Measurements from ENCODE around the gene PRMT7. TPM values are rescaled to one million over a fixed set of nuclear protein-coding genes. Genes with fewer than 3 reads are reported as not detected.

The PRMT7 gene
- total RNA-seq, 4 donors from 2014 or later = 11.5 to 34.9 (median 27.4) TPM

DNA sequence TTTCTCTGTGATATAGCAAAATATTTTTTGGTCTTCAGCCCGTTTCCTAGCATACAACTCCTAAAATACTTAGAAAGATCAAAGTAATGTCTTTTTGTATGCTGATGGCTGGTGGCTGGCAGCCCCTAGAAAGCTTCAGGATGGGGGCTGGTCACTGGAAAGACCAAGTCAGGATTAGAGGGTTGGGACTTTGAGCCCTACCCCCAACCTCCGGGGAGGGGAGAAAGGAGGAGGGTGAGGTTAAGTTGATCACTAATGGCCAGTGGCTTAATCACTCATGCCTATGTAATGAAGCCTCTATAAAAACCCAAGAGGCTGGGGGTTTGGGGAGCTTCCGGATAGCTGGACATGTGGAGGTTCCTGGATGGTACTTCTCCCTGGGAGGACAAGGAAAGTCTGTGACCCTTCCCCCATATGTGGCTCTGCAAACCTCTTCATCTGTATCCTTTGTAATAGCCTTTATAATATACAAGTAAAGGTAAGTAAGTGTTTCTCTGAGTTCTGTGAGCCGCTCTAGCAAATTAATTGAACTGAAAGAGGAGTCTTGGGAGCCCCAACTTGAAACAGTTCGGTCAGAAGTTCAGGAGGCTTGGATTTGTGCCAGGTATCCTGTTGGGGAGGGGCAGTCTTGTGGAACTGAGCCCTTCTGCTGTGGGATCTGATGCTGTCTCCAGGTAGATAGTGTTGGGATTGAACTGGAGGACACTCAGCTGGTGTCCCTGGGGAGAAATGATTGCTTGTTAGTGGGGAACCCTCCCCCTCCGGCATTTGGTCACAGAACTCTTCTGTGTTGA, 43.0 kb upstream of the PRMT7 start:
- no peak for ATAC-seq
- Histone ChIP-seq H3K36me3 (no peaks in the 10 kb centered on the region), H3K4me3 (no peak overlapping the region), H3K4me1 (peaks cover 0 to 86% (median 17%) of the 10 kb centered on the region in 3 donors), H3K27ac (no peak overlapping the region), H3K27me3 (no peaks in the 10 kb centered on the region), H3K9me3 (no peaks in the 10 kb centered on the region)
- no peak for TF ChIP-seq CTCF (IDR thresholded peaks at IDR 0.05)
- no peak for TF ChIP-seq POLR2A (IDR thresholded peaks at IDR 0.05)
- TF ChIP-seq EP300 (IDR thresholded peaks at IDR 0.05) = no peak
- no peak for TF ChIP-seq POLR2AphosphoS5 (IDR thresholded peaks at IDR 0.05)
- WGBS, 2 donors (ENCODE audit: low coverage in 1 of 2) = 48 to 57% methylated on average over 4 to 5 of the region's 6 CpGs

GRCh38 chr16:68269793-68270192, 41.0 kb upstream of the PRMT7 start:
- no peak for ATAC-seq
- peaks cover 0 to 96% (median 14%) of the 10 kb centered on the region in 3 donors for H3K4me1 ChIP-seq
- H3K9me3 ChIP-seq = no peaks in the 10 kb centered on the region
- no peak for TF ChIP-seq CTCF (IDR thresholded peaks at IDR 0.05)
- TF ChIP-seq POLR2A (IDR thresholded peaks at IDR 0.05) = no peak
- TF ChIP-seq POLR2AphosphoS5 (IDR thresholded peaks at IDR 0.05) = no peak
- no peak for TF ChIP-seq EP300 (IDR thresholded peaks at IDR 0.05)
- 100% methylated on average over 4 of the region's 4 CpGs; no CpG with 5 or more reads in 1 of the 2 donors for WGBS, 2 donors (ENCODE audit: low coverage in 1 of 2)
- no peaks in the 10 kb centered on the region for H3K27me3 ChIP-seq
- H3K4me3 ChIP-seq = no peak overlapping the region
- no peak overlapping the region for H3K27ac ChIP-seq
- peaks cover 0 to 19% of the 10 kb centered on the region in 2 donors for H3K36me3 ChIP-seq

GRCh38 chr16:68270353-68270752, 40.5 kb upstream of the PRMT7 start:
- no peaks in the 10 kb centered on the region for H3K9me3 ChIP-seq
- H3K27ac ChIP-seq = no peak overlapping the region
- H3K36me3 ChIP-seq = peaks cover 0 to 23% of the 10 kb centered on the region in 2 donors
- H3K4me1 ChIP-seq = peaks cover 0 to 97% (median 14%) of the 10 kb centered on the region in 3 donors
- H3K4me3 ChIP-seq = no peak overlapping the region
- TF ChIP-seq CTCF (IDR thresholded peaks at IDR 0.05) = no peak
- no peak for TF ChIP-seq POLR2A (IDR thresholded peaks at IDR 0.05)
- TF ChIP-seq EP300 (IDR thresholded peaks at IDR 0.05) = no peak
- no peak for TF ChIP-seq POLR2AphosphoS5 (IDR thresholded peaks at IDR 0.05)
- no peak for ATAC-seq
- no peaks in the 10 kb centered on the region for H3K27me3 ChIP-seq
- 0 to 40% methylated on average over 1 of the region's 1 CpG for WGBS, 2 donors (ENCODE audit: low coverage in 1 of 2)

DNA sequence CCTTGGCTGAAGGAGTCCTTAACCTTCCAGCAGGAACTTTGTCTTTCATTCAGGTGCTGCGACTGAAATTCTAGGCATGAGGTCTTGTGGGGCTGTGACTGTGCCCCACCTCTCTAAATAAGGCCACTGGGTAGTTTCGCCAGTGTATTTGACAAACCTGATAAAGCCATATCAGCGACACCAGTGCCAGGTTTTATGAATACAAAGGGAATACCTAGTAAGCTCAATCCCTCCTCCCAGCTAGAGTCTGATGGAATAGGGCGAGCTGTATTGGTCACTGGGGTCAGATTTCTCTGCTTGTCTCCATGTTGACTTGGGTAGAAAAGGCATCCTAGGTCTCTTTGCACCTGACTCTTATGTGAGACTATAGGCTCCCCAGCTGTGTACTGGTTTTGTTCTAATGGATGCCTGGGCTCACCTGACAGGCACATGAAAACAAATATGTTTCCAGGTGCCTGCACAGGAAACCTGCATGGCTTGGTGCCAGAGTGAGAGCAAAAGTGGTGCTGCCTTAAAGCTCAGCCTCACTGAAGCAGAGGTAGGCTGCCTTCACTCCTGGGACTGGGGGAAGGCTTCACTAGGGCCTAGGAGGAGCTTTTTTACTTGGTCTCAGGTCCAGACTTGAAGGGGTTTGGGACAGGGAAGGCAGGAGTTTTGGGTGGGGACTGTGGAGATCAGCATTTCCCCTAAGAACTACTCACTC, 38.2 kb upstream of the PRMT7 start:
- WGBS, 2 donors (ENCODE audit: low coverage in 1 of 2) = 83 to 94% methylated on average over 3 of the region's 4 CpGs
- H3K4me3 ChIP-seq = no peak overlapping the region
- TF ChIP-seq EP300 (IDR thresholded peaks at IDR 0.05) = no peak
- TF ChIP-seq POLR2AphosphoS5 (IDR thresholded peaks at IDR 0.05) = no peak
- TF ChIP-seq POLR2A (IDR thresholded peaks at IDR 0.05) = no peak
- TF ChIP-seq CTCF (IDR thresholded peaks at IDR 0.05) = no peak
- H3K36me3 ChIP-seq = peaks cover 0 to 25% of the 10 kb centered on the region in 2 donors
- peak overlapping the region in 1 of 4 donors; percentile 4 for H3K27ac ChIP-seq
- ATAC-seq = no peak
- no peaks in the 10 kb centered on the region for H3K27me3 ChIP-seq
- H3K4me1 ChIP-seq = peaks cover 0 to 99% (median 17%) of the 10 kb centered on the region in 3 donors
- H3K9me3 ChIP-seq = no peaks in the 10 kb centered on the region

Data from gastroesophageal sphincter (tissue), 4 donors.